KG1 (cell line): ENCODE results near the gene TMEM169.
"Not testable (repeated sequence)": the region's sequence is repeated elsewhere in the genome, so short reads cannot be mapped to it uniquely, and the experiment has no call there.

Source experiments
- DNase-seq: peaks from one replicate; lab custom pipeline; 2025; lab: John Stamatoyannopoulos, UW

TMEM169 gene

GRCh38 chr2:216071111-216071851 lies 10.4 kb upstream of the TMEM169 start:
- no peak for DNase-seq

- DNase-seq = no peak
Observed at GRCh38 chr2:216072473-216072872, 9.2 kb upstream of the TMEM169 start.

DNA sequence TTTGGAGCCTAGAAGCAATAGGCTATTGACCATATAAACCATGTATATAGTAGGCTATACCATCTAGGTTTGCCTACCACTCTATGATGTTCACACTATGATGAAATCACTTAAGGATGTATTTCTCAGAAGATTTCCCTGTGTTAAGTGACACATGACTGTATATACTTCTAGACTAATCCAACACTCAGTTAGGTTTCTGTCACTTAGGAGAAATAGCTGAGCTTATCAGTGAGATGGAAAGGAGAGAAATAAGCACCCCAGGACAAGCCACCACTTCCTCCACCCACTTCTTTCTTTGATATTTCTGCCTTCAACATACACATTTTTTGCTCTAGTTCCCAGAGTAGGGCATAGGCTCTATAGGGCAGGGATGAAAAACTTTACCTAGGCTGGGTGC lies 7.9 kb upstream of the TMEM169 start:
- DNase-seq = no peak

GRCh38 chr2:216074380-216074779 lies 7.3 kb upstream of the TMEM169 start:
- DNase-seq = no peak

GRCh38 chr2:216074794-216075193 lies 6.9 kb upstream of the TMEM169 start:
- no peak for DNase-seq

DNA sequence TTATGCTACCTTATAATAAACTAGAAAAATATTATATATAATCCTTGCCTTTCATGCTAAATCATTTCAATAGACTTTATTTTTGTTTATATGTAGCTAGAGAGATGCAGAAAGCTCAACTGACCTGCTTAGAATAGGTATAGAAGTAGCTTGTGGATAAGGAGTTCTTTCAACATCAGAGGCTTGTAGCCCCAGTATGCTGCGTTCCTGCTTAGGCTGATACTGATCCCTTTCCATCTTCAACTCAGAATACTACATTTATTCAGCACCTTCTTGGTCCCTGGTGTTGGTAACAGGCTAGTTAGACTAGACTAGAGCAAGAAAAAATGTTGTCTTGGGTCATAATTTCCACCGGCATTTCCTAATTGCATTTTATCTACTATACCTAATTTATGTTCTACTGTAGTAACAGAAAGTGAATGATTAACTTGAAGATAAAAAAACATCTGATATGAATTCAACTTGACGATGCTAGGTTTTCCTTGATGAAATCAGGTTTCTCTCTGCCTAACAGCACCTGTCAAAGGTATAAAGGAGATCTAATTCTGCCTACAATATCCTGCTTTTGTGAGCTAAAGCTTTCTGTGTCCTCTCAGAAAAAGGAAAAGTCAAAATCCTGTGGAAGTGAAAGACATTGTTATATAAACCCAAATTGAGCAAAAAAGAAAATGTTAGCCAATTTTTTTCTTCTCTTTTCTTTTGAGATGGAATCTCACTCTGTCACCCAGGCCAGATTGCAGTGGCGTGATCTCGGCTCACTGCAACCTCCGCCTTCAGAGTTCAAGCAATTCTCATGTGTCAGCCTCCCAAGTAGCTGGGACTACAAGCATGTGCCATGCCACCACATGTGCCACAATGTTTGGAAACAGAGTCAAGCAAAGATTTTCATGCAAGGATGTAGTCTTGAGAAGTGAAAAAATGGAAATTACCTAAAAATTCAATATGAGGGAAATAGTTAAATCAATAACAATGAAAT lies 5.9 kb upstream of the TMEM169 start:
- DNase-seq = no peak

DNA sequence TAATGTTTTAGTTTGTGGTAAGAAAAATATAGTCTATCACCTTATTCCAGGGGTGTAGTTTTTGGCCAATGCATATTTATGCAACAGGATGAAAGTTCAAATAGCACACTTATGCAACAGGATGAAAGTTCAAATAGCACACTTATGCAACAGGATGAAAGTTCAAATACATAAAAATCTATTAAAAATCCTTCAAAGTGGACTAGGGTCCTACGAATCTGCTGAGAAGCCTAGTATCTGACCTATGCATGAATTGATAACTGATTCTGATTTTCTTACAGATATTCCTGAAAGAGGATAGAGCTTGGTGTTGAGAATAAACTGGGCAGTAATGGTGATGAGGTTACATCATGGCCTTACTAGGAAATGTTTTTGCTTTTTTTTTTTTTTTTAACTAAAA lies 2.9 kb upstream of the TMEM169 start:
- DNase-seq = no peak

DNA sequence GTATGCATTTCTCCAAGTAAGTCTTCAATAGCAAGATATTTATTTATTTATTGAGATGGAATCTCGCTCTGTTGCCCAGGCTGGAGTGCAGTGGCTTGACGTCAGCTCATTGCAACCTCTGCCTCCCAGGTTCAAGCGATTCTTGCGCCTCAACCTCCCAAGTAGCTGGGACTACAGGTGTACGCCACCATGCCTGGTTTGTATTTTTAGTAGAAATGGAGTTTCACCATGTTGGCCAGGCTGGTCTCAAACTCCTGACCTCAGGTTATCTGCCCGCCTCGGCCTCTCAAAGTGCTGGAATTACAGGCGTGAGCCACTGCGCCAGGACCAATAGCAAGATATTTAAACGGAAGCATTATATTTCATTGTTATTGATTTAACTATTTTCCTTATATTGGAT lies 1.7 kb upstream of the TMEM169 start:
- DNase-seq = not testable (repeated sequence)

DNA sequence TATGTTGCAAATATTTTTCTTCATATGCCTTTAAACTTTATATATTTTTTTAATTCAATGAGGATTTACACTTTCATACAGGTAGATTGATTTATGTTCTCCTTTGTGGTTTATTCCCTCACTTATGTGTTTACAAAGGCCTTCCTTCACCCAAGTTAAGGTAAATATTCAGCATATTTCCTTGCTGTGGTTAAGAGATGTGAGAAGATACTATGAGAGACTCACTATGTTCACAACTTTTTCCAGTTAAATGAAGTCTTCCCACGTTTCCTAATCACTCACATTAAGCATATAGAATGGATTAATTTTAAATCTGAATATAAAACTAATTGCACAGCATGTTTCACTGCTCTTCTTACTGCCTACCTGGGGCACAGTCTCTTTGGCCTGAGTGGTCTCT lies 707 bp upstream of the TMEM169 start:
- no peak for DNase-seq

GRCh38 chr2:216082117-216082711 lies 495 bp downstream of the TMEM169 start:
- no peak for DNase-seq

DNA sequence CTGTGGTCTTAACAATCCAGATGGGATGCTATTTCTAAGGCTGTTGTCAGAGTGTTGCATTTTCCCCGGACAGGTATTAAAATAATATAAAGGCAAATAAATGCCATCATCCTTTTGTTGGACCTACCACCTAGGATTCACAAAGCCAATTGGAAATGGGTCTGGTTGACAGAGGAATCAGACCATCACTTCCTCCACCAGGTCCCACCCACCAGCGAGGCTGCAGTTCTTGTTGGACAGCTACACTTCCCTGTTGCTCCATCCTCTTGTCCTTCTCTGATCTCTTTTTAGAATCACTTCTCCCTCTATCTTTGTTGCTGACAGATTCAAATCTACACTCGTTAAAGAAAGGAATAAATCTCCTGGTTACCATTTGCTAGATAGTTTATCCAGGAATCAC lies 1.1 kb downstream of the TMEM169 start:
- no peak for DNase-seq

- no peak for DNase-seq
Observed at GRCh38 chr2:216083464-216084281, 2.0 kb downstream of the TMEM169 start.

GRCh38 chr2:216084547-216084946 lies 2.8 kb downstream of the TMEM169 start:
- DNase-seq = no peak

- DNase-seq = no peak
Observed at GRCh38 chr2:216086207-216086893, 4.6 kb downstream of the TMEM169 start.

DNA sequence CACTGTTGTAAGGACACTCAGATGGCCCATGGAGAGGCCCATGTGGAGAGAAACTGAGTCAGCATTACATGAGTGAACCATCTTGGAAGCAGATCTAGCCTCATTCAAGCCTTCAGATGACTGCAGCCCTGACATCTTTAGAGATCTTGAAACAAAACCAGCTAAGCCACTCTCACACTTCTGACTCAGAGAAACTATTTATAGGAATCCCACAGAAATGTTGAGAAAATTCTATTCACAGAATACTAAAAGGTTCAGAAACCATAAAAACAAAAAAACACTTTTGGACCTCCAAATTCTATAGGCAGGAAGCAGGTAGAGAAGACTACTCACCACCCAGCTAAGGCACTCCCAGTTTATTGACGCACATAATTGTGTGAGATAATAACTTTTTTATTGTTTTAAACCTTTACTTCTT lies 8.7 kb downstream of the TMEM169 start:
- no peak for DNase-seq

DNA sequence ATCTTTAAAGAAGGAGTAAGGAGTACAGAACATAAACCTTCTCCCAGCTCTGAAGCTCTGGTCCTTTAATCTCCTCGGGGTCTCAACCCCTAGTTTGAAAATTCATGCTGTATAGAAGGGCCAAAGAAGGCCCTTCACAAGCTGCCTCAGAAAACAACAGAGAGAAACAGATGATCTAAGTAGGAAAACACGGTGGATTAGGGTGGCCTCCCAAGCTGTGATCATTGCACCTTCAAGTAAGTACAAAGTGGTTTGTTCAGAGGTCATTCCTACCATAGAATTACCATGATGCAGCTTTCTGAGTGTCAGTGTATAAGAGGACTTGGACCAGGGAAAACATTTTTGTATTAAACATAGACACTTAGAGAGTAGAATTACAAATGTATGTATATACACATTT lies 10.9 kb downstream of the TMEM169 start:
- no peak for DNase-seq

DNA sequence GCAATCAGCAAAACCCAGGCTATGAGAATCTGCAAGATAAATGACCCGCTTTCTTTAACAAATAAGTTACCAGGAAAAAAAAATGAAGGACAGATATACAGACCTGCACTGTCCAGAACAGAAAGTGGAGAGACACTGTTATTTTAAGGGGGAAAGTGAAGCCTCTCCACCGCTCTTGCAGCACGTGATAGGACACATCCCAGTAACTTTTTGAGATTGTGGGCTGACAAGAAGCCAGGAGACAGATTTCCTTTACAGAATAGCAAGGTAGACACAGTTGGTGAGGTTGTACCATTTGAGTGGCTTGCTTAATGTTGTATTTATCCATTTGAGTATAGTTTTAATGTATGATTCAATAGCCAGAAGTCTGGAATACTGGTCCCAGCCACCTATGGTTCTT lies 13.0 kb downstream of the TMEM169 start:
- no peak for DNase-seq

DNA sequence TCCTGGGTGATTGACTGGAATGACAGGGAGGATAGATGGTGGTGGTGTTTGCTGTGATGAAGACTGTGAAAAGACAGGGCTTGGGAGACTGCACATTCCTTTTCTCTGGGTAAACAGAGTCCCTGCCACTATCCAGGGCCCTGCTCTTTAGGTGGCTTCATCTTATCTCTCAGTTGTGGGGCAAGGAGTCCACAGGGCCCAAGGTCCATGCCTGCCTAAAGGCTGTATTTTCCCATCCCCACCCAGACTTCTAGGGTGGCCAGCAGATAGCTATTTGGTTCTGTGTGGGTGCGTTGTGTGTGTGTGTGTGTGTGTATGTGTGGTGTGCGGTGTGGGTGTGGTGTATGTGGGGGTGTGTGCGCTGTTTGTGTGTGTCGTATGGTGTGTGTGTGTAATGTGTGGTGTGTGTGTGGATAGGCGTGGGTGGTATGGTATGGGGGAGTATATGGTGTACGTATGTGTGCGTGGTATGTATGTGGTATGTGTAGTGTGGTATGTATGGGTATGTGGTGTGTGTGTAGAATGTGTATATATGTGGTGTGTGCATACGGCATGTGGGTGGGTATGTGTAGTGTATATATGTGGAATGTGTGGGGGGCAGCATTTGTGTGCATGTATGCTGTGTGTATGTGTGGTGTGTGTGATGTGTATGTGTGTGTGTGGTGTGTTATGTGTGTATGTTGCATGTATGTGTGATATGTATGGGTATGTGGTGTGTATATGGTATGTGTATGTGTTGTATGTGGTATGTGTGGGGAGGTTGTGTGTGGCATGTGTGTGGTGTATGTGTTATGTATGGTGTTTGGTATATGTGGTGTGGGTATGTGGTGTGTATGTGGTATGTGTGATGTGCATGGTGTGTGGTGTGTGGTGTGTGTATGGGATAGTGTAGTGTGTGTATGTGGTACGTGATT lies 17.0 kb downstream of the TMEM169 start:
- DNase-seq = no peak

DNA sequence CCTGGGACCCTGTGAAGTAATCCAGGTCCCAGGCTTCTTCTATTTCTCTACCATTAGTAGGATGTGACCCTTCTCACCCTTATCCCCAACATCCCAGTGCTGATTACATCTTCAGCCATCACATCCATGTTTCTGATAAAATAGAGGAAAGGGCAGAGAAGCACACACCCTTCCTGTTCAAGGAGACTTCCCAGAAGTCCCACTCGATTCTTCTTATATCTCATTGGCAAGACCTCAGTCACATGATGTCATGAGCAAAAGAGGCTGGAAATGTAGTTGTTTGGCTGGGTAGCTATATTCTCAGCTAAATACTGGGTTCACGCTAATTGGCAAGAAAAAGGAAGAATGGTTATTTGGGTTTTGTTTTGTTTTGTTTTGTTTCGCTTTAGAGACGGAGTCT lies 19.4 kb downstream of the TMEM169 start:
- DNase-seq = no peak

GRCh38 chr2:216103213-216103612 lies 21.5 kb downstream of the TMEM169 start:
- DNase-seq = no peak
